ENCODE measurements around the gene MEG3.

Gene MEG3

DNA sequence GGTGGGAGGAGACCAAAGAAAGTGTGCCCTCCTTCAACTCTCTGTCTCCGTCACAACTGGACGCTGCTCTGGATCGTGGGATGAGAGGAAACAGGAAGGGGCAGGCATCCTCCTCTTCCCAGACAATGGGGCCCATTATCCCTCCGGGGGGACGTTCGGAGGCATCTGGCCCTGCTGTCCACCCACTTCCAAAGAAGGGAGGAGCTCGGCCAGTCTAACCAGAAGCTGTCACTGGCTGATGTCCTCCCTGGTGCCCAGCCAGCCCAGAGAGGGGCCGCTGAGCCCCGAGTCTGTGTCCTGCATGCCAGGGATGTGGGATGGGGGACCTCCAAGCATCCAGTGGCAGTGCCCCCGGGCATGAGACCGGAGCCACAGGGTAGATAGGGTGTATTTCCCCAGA, 39.8 kb upstream of the MEG3 start:
- Mint-ChIP-seq H3K27ac (no peak overlapping the region), H3K4me1 (peaks cover 87% of the 10 kb centered on the region), H3K36me3 (ENCODE audit: low read depth) (no peaks in the 10 kb centered on the region), H3K27me3 (ENCODE audit: low read depth, poor library complexity) (peaks cover 6% of the 10 kb centered on the region), H3K9me3 (no peaks in the 10 kb centered on the region), H3K4me3 (no peak overlapping the region)
- TF ChIP-seq, protein P1, sequence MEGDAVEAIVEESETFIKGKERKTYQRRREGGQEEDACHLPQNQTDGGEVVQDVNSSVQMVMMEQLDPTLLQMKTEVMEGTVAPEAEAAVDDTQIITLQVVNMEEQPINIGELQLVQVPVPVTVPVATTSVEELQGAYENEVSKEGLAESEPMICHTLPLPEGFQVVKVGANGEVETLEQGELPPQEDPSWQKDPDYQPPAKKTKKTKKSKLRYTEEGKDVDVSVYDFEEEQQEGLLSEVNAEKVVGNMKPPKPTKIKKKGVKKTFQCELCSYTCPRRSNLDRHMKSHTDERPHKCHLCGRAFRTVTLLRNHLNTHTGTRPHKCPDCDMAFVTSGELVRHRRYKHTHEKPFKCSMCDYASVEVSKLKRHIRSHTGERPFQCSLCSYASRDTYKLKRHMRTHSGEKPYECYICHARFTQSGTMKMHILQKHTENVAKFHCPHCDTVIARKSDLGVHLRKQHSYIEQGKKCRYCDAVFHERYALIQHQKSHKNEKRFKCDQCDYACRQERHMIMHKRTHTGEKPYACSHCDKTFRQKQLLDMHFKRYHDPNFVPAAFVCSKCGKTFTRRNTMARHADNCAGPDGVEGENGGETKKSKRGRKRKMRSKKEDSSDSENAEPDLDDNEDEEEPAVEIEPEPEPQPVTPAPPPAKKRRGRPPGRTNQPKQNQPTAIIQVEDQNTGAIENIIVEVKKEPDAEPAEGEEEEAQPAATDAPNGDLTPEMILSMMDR (IDR thresholded peaks at IDR 0.05) = no peak
- no peak for DNase-seq

DNA sequence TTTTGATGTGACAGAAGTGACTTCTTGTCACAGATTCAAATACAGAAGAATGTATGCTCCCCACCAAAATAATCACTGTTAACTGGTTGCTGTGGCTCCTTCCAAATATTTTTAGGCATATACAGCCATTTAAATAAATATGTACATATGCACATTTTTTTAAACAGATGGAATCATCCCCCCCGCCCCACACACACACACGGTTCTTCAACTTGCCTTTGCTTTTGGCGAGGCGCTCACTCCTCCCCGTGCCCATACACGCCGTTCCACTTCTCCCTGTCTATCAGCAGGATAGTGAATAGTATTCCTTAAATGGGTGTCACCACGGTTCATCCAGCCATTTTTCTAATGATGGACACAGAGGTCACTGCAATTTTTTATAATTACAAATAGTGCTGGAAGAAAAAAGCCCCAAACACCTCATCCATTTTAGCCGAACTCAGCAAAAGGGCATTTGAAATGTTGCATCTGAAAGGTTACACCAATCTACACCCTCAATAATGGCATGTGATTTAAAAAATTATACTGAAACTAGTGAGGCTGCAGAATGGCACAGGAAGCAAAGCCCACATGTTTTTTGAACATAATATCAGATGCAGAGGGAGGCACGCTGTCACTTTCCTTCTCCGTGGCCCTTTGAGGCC, 39.2 kb upstream of the MEG3 start:
- TF ChIP-seq, protein P1 (IDR thresholded peaks at IDR 0.05) = no peak
- H3K4me1 Mint-ChIP-seq = peaks cover 88% of the 10 kb centered on the region

DNA sequence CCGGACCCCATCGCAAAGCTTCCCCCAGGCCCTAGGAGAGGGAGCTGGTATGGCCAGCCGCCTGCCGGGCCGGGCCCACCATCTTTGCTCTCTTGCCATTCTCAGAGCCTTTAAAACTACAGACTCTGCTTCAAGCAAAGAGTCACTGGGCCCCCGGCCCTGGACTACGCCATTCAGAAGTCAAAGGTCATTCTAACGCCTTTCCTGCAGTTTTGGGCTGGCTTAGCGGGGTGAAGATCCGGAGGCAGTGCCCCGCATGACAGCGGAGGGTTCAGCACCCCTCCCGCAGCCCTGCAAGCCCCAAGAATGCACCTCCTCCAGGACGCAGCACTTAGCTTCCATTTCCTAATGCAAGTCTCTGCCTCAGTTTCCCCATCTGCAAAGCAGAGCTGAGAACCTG, 38.3 kb upstream of the MEG3 start:
- Mint-ChIP-seq H3K4me1 (peaks cover 83% of the 10 kb centered on the region), H3K36me3 (ENCODE audit: low read depth) (no peaks in the 10 kb centered on the region), H3K4me3 (no peak overlapping the region), H3K27me3 (ENCODE audit: low read depth, poor library complexity) (peaks cover 6% of the 10 kb centered on the region), H3K9me3 (no peaks in the 10 kb centered on the region), H3K27ac (no peak overlapping the region)
- no peak for DNase-seq
- TF ChIP-seq, protein P1 (IDR thresholded peaks at IDR 0.05) = no peak

More for the DNA sequence above, 39.2 kb upstream of the MEG3 start:
- peak overlapping the region; percentile 11 for H3K4me3 Mint-ChIP-seq
- no peaks in the 10 kb centered on the region for H3K9me3 Mint-ChIP-seq
- H3K27me3 Mint-ChIP-seq (ENCODE audit: low read depth, poor library complexity) = peaks cover 6% of the 10 kb centered on the region
- H3K27ac Mint-ChIP-seq = no peak overlapping the region
- DNase-seq = no peak
- no peaks in the 10 kb centered on the region for H3K36me3 Mint-ChIP-seq (ENCODE audit: low read depth)

DNA sequence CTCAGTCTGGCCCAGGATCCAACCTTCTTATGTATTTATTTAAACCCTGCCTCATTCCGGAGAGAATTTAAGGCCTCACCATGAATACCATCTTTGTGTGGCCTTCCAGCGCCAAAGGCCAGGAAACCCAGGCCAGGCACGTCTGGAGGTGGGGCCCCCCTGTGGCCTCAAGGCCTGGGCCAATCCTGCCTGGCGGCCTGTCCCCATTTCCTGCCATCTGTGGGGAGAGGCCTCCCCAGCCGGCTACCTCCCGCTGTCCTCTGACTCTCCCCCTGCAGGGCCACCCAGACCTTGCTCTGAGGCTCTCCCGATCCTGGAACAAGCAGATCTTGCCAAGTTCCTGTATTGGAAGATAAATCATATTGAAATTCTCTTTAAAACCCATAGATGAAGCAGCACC, 37.4 kb upstream of the MEG3 start:
- peaks cover 74% of the 10 kb centered on the region for H3K4me1 Mint-ChIP-seq

DNA sequence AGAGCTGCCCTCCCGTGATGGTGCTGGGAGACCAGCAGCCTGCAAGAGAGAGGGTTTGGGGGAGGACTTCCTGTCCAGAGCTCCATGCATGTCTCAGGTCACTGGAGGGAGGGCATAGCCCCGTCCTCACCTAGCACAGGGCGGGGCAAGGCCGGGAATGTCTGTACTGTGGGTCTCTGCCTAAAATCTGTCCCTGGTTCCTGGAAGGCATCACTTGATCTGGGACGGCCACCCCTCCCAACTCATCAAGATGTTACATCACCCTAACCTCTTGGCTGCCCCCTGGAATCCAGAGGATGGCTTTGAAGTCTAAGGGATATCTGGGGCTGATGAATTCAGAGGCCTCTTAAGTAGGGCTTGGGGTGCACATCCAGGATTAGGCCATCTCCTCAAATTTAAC, 37.0 kb upstream of the MEG3 start:
- no peak for DNase-seq
- H3K4me3 Mint-ChIP-seq = peak overlapping the region; percentile 27
- no peak overlapping the region for H3K27ac Mint-ChIP-seq
- no peaks in the 10 kb centered on the region for H3K9me3 Mint-ChIP-seq
- peaks cover 6% of the 10 kb centered on the region for H3K27me3 Mint-ChIP-seq (ENCODE audit: low read depth, poor library complexity)
- H3K4me1 Mint-ChIP-seq = peaks cover 73% of the 10 kb centered on the region
- TF ChIP-seq, protein P1 (IDR thresholded peaks at IDR 0.05) = no peak
- no peaks in the 10 kb centered on the region for H3K36me3 Mint-ChIP-seq (ENCODE audit: low read depth)

More for the DNA sequence above, 37.4 kb upstream of the MEG3 start:
- TF ChIP-seq, protein P1 (IDR thresholded peaks at IDR 0.05) = no peak
- Mint-ChIP-seq H3K27me3 (ENCODE audit: low read depth, poor library complexity) (peaks cover 6% of the 10 kb centered on the region), H3K9me3 (no peaks in the 10 kb centered on the region), H3K27ac (no peak overlapping the region), H3K4me3 (peak overlapping the region; percentile 27), H3K36me3 (ENCODE audit: low read depth) (no peaks in the 10 kb centered on the region)
- no peak for DNase-seq
